ENCODE data around the gene LYZ. TPM values are rescaled to one million over a fixed set of nuclear protein-coding genes. Genes with fewer than 3 reads are reported as not detected.

Gene LYZ
- total and polyA plus RNA-seq, 11 donors, result 2.4 to 316 (median 13.8) TPM

- intact Hi-C loops (cut with DNase I), result no loop called here
- H3K9me3 ChIP-seq, result no peaks in the 10 kb centered on the region
- TF ChIP-seq CTCF (IDR thresholded peaks at IDR 0.05) (no peak), POLR2A (IDR thresholded peaks at IDR 0.05) (no peak)
- H3K27ac ChIP-seq, result peak overlapping the region in 2 of 12 donors; percentile 31 to 87
- peaks cover 0 to 36% (median 0%) of the 10 kb centered on the region in 12 donors for H3K4me1 ChIP-seq
- 8 to 10% (median 8%) methylated on average over 18 of the region's 18 CpGs for WGBS, 4 donors
- peaks cover 0 to 18% (median 0%) of the 10 kb centered on the region in 9 donors for H3K27me3 ChIP-seq
- H3K36me3 ChIP-seq, result no peaks in the 10 kb centered on the region
- ATAC-seq (peak in 3 of 4 donors; percentile 46 to 56 (median 53)), DNase-seq (peak in 1 of 5 donors; percentile 19)
- peak overlapping the region; percentile 9 to 61 (median 48) for H3K4me3 ChIP-seq
Measured at GRCh38 chr12:69330475-69331473, 17.4 kb upstream of the LYZ start.

- peak in 1 of 4 donors; percentile 7 for ATAC-seq
- WGBS, 4 donors, result 12 to 29% (median 22%) methylated on average over 7 of the region's 7 CpGs
- H3K27ac ChIP-seq, result peak overlapping the region in 1 of 12 donors; percentile 87
- intact Hi-C loops (cut with DNase I), result no loop called here
- TF ChIP-seq POLR2A (IDR thresholded peaks at IDR 0.05), result no peak
- no peak for TF ChIP-seq CTCF (IDR thresholded peaks at IDR 0.05)
- H3K9me3 ChIP-seq, result no peaks in the 10 kb centered on the region
- H3K4me1 ChIP-seq, result peaks cover 0 to 41% (median 0%) of the 10 kb centered on the region in 12 donors
- peak overlapping the region; percentile 9 to 61 (median 48) for H3K4me3 ChIP-seq
- no peaks in the 10 kb centered on the region for H3K36me3 ChIP-seq
- H3K27me3 ChIP-seq, result peaks cover 0 to 14% (median 0%) of the 10 kb centered on the region in 9 donors
- DNase-seq, result no peak
Measured at GRCh38 chr12:69331519-69331908, 16.7 kb upstream of the LYZ start.

GRCh38 chr12:69331909-69332684 lies 16.1 kb upstream of the LYZ start:
- DNase-seq (no peak), ATAC-seq (no peak)
- TF ChIP-seq POLR2A (IDR thresholded peaks at IDR 0.05) (no peak), CTCF (IDR thresholded peaks at IDR 0.05) (no peak)
- Histone ChIP-seq H3K4me3 (peak overlapping the region in 7 of 12 donors; percentile 41 to 61 (median 55)), H3K4me1 (peaks cover 0 to 46% (median 0%) of the 10 kb centered on the region in 12 donors), H3K27me3 (peaks cover 0 to 12% (median 0%) of the 10 kb centered on the region in 9 donors), H3K27ac (peak overlapping the region in 1 of 12 donors; percentile 87), H3K36me3 (no peaks in the 10 kb centered on the region), H3K9me3 (no peaks in the 10 kb centered on the region)
- WGBS, 4 donors, result 54 to 70% (median 63%) methylated on average over 20 of the region's 20 CpGs
- intact Hi-C loops (cut with DNase I), result no loop called here

Measured in heart left ventricle (tissue), 16 donors.